ENCODE results near the gene DLX3. TPM values are rescaled to one million over a fixed set of nuclear protein-coding genes. Genes with fewer than 3 reads are reported as not detected.
"Not testable (repeated sequence)": the region's sequence is repeated elsewhere in the genome, so short reads cannot be mapped to it uniquely, and the experiment has no call there.

The DLX3 gene
- total RNA-seq: 0.12 TPM in 1 of 2 replicates, not detected in the other

GRCh38 chr17:49995055-49995738 lies at the start of gene DLX3:
DLX3 (minus strand) TSS chr17:49995224; CDS start chr17:49994998, 226 bp downstream.
- peak; percentile 72 for DNase-seq
- peak within 1 kb of the TSS; percentile 83 for H3K4me3 Mint-ChIP-seq
- peak within 1 kb of the TSS; percentile 15 for H3K27ac Mint-ChIP-seq
- H3K27me3 Mint-ChIP-seq: peaks cover 72% of the 10 kb centered on the region
- no peaks in the 10 kb centered on the region for H3K36me3 Mint-ChIP-seq (ENCODE audit: low read depth)
- peaks cover 23% of the 10 kb centered on the region for H3K4me1 Mint-ChIP-seq
- intact Hi-C loops (cut with micrococcal nuclease): loop anchor here (10.0 kb wide), 1 partner anchor 290 kb away; the partner anchor contains the start of gene SLC35B1
- no peaks in the 10 kb centered on the region for H3K9me3 Mint-ChIP-seq

GRCh38 chr17:50044483-50044882 lies 49.5 kb upstream of the DLX3 start:
- intact Hi-C loops (cut with micrococcal nuclease): no loop called here

GRCh38 chr17:50043290-50044148 lies 48.5 kb upstream of the DLX3 start:
- intact Hi-C loops (cut with micrococcal nuclease): no loop called here
- DNase-seq: no peak
- Mint-ChIP-seq H3K4me1 (peaks cover 9% of the 10 kb centered on the region), H3K27me3 (peaks cover 9% of the 10 kb centered on the region), H3K36me3 (ENCODE audit: low read depth) (no peaks in the 10 kb centered on the region), H3K9me3 (no peaks in the 10 kb centered on the region), H3K27ac (no peak overlapping the region), H3K4me3 (no peak overlapping the region)

More at GRCh38 chr17:50044483-50044882, 49.5 kb upstream of the DLX3 start:
- Mint-ChIP-seq H3K9me3 (no peaks in the 10 kb centered on the region), H3K4me3 (no peak overlapping the region), H3K27ac (no peak overlapping the region), H3K27me3 (peaks cover 8% of the 10 kb centered on the region), H3K4me1 (peaks cover 14% of the 10 kb centered on the region), H3K36me3 (ENCODE audit: low read depth) (no peaks in the 10 kb centered on the region)
- DNase-seq: no peak

GRCh38 chr17:50042211-50042610 lies 47.2 kb upstream of the DLX3 start:
- no peaks in the 10 kb centered on the region for H3K36me3 Mint-ChIP-seq (ENCODE audit: low read depth)
- no peaks in the 10 kb centered on the region for H3K9me3 Mint-ChIP-seq
- no peak for DNase-seq
- H3K27me3 Mint-ChIP-seq: peaks cover 9% of the 10 kb centered on the region
- intact Hi-C loops (cut with micrococcal nuclease): no loop called here
- no peak overlapping the region for H3K27ac Mint-ChIP-seq
- peaks cover under 1% of the 10 kb centered on the region for H3K4me1 Mint-ChIP-seq
- H3K4me3 Mint-ChIP-seq: no peak overlapping the region

GRCh38 chr17:50040496-50040895 lies 45.5 kb upstream of the DLX3 start:
- H3K27ac Mint-ChIP-seq; H3K4me3 Mint-ChIP-seq; H3K36me3 Mint-ChIP-seq (ENCODE audit: low read depth); intact Hi-C loops (cut with micrococcal nuclease); H3K4me1 Mint-ChIP-seq; H3K27me3 Mint-ChIP-seq; H3K9me3 Mint-ChIP-seq; DNase-seq: not testable (repeated sequence)

GRCh38 chr17:50039058-50039457 lies 44.0 kb upstream of the DLX3 start:
- H3K27me3 Mint-ChIP-seq: peaks cover 9% of the 10 kb centered on the region
- no peaks in the 10 kb centered on the region for H3K9me3 Mint-ChIP-seq
- no peaks in the 10 kb centered on the region for H3K36me3 Mint-ChIP-seq (ENCODE audit: low read depth)
- intact Hi-C loops (cut with micrococcal nuclease): no loop called here
- no peaks in the 10 kb centered on the region for H3K4me1 Mint-ChIP-seq
- H3K4me3 Mint-ChIP-seq: no peak overlapping the region
- DNase-seq: no peak
- H3K27ac Mint-ChIP-seq: no peak overlapping the region

GRCh38 chr17:50037321-50038107 lies 42.5 kb upstream of the DLX3 start:
- intact Hi-C loops (cut with micrococcal nuclease): no loop called here
- H3K36me3 Mint-ChIP-seq (ENCODE audit: low read depth): no peaks in the 10 kb centered on the region
- peaks cover 10% of the 10 kb centered on the region for H3K27me3 Mint-ChIP-seq
- H3K4me1 Mint-ChIP-seq: no peaks in the 10 kb centered on the region
- no peaks in the 10 kb centered on the region for H3K9me3 Mint-ChIP-seq
- H3K4me3 Mint-ChIP-seq: no peak overlapping the region
- no peak for DNase-seq
- no peak overlapping the region for H3K27ac Mint-ChIP-seq

- no peaks in the 10 kb centered on the region for H3K36me3 Mint-ChIP-seq (ENCODE audit: low read depth)
- intact Hi-C loops (cut with micrococcal nuclease): no loop called here
Measured at GRCh38 chr17:50036455-50037261, 41.6 kb upstream of the DLX3 start.

GRCh38 chr17:50035945-50036344 lies 40.9 kb upstream of the DLX3 start:
- Mint-ChIP-seq H3K4me1 (no peaks in the 10 kb centered on the region), H3K27ac (no peak overlapping the region), H3K9me3 (no peaks in the 10 kb centered on the region), H3K4me3 (no peak overlapping the region), H3K27me3 (peaks cover 15% of the 10 kb centered on the region), H3K36me3 (ENCODE audit: low read depth) (no peaks in the 10 kb centered on the region)
- intact Hi-C loops (cut with micrococcal nuclease): no loop called here
- DNase-seq: no peak

More at GRCh38 chr17:50036455-50037261, 41.6 kb upstream of the DLX3 start:
- no peak overlapping the region for H3K27ac Mint-ChIP-seq
- no peaks in the 10 kb centered on the region for H3K4me1 Mint-ChIP-seq
- peaks cover 12% of the 10 kb centered on the region for H3K27me3 Mint-ChIP-seq
- no peak overlapping the region for H3K4me3 Mint-ChIP-seq
- no peak for DNase-seq
- H3K9me3 Mint-ChIP-seq: no peaks in the 10 kb centered on the region

GRCh38 chr17:50035421-50035879 lies 40.4 kb upstream of the DLX3 start:
- intact Hi-C loops (cut with micrococcal nuclease): no loop called here
- Mint-ChIP-seq H3K36me3 (ENCODE audit: low read depth) (no peaks in the 10 kb centered on the region), H3K27ac (no peak overlapping the region), H3K4me3 (no peak overlapping the region), H3K4me1 (no peaks in the 10 kb centered on the region), H3K27me3 (peaks cover 15% of the 10 kb centered on the region), H3K9me3 (no peaks in the 10 kb centered on the region)
- DNase-seq: no peak

- Mint-ChIP-seq H3K4me1 (no peaks in the 10 kb centered on the region), H3K27me3 (peaks cover 15% of the 10 kb centered on the region), H3K27ac (no peak overlapping the region), H3K4me3 (no peak overlapping the region), H3K9me3 (no peaks in the 10 kb centered on the region), H3K36me3 (ENCODE audit: low read depth) (no peaks in the 10 kb centered on the region)
- no peak for DNase-seq
- intact Hi-C loops (cut with micrococcal nuclease): no loop called here
Measured at GRCh38 chr17:50034498-50035364, 39.7 kb upstream of the DLX3 start.

GRCh38 chr17:50033316-50033715 lies 38.3 kb upstream of the DLX3 start:
- no peak for DNase-seq
- Mint-ChIP-seq H3K4me1 (no peaks in the 10 kb centered on the region), H3K36me3 (ENCODE audit: low read depth) (no peaks in the 10 kb centered on the region), H3K4me3 (no peak overlapping the region), H3K27me3 (peaks cover 17% of the 10 kb centered on the region), H3K27ac (no peak overlapping the region), H3K9me3 (no peaks in the 10 kb centered on the region)
- intact Hi-C loops (cut with micrococcal nuclease): no loop called here
